Endothelial cell of hepatic sinusoid (primary cell): ENCODE results near the gene NEMP1.

Source experiments
- in situ Hi-C: cut with HindIII; loops from 2 replicates; pipeline ENCODE4 v1.10.0; 2017; ENCODE audit warnings: low sequenced_read_pairs

NEMP1 gene, protein sequence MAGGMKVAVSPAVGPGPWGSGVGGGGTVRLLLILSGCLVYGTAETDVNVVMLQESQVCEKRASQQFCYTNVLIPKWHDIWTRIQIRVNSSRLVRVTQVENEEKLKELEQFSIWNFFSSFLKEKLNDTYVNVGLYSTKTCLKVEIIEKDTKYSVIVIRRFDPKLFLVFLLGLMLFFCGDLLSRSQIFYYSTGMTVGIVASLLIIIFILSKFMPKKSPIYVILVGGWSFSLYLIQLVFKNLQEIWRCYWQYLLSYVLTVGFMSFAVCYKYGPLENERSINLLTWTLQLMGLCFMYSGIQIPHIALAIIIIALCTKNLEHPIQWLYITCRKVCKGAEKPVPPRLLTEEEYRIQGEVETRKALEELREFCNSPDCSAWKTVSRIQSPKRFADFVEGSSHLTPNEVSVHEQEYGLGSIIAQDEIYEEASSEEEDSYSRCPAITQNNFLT

DNA sequence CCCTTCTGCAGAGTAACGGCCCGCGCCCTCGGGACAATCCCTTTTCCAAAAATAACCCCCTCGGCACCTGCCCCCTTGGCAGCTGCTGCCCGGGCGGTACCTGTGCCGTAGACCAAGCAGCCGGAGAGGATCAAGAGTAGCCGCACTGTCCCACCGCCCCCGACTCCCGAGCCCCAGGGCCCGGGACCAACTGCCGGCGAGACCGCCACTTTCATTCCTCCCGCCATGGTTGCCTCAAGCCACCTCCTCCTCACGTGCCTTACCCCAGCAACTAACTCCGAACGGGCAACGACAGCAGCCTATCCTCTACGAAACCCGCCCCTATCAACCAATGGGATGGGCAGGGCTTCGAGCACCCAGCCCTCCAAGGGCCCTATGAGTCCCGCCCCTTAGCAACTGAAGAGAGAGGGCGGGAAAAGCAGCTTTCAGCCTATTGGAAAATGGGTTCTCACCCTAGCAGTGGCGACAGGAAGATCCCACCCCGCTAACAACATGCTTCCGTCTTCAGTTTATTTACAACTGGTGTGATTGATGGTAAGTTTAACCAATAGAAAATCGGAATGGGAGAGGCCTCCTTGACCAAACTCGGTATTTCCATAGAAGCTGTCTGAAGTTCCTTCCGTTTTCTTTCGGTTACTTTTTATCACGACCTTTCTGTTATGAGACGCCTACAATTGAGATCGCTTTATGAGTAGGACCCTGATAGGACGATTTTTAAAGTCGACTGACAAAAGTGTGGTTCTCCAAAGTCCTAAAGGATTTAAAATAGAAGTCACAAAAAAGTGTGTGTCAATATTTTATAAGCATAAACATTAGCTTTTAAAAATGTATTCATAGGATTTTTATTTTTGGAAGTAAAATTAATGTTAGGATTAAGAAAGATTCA, at the start of gene NEMP1:
NEMP1 (minus strand) TSS at position 273 of the 886 bp plus-strand sequence; CDS start at position 227, 46 bp downstream.
- in situ Hi-C loops, result no loop called here

DNA sequence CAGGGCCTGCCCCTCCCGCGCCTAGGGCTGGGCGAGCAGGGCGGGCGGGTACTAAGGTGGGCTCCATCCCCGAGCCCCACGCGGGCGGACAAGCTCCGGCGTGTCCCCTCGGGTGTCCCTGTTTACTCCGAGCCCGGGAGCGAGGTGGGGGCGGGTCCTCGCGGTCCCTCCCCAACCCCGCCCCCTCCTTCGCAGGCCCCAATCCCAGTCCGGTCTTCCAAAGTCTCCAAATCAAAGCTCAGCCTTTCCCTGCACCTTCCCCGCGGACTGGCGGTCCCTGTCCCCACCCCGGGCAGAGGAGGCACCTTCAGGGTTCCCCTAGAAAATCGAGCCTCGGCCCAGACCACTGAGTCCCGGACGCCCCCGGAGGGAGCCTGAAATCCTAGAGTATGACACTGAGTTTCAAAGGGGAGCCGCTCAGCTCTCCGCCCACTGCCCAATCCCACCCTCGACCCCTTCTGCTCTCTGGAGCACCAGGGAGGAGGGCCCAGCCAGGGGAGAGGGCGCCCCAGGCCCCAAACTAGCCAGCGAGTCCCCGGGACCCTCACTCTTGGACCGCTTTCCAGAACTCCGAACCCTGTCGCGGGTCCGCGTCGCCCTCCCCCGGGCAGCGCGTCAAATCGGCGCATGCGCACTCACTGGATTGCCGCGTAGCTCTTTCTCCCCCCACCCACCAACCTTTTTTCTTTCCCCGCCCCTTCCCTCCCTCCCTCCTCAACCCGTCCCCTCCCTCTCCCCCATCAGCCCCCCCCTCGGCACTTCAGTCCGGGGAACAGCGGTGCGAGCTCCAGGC, 49.3 kb upstream of the NEMP1 start, which contains the start of gene LRP1:
LRP1 (plus strand) TSS at position 758 of the 793 bp plus-strand sequence. CDS start 482 bp downstream, outside the sequence.
- in situ Hi-C loops, result loop anchor here (10.0 kb wide), 1 partner anchor 63 kb away; no protein-coding TSS in a partner anchor

GRCh38 chr12:57127101-57127725, 48.6 kb upstream of the NEMP1 start:
- in situ Hi-C loops, result loop anchor here (10.0 kb wide), 1 partner anchor 62 kb away; no protein-coding TSS in a partner anchor

DNA sequence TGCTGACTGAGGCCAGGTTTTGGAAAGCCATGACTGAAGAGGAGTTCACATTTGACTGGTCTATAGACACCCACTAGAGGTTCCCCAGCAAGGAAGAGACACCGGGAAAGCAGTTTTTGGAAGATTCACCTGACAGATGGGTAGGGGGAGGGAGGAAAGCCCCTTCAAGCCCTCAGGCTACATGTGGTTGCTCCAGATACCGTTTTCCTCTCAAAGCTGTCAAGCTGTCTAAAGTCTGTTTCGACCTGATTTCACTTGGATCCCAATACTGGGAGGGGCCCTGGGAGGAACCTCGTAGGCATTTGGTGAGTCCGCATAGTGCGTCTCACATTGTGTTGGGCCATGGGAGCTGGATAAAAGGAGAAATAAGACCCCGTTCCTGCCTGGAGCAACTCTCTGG, 48.0 kb upstream of the NEMP1 start:
- in situ Hi-C loops, result loop anchor here (10.0 kb wide), 1 partner anchor 62 kb away; no protein-coding TSS in a partner anchor

- in situ Hi-C loops, result loop anchor here (10.0 kb wide), 1 partner anchor 61 kb away; no protein-coding TSS in a partner anchor
Measured at GRCh38 chr12:57126061-57126460, 47.5 kb upstream of the NEMP1 start.

DNA sequence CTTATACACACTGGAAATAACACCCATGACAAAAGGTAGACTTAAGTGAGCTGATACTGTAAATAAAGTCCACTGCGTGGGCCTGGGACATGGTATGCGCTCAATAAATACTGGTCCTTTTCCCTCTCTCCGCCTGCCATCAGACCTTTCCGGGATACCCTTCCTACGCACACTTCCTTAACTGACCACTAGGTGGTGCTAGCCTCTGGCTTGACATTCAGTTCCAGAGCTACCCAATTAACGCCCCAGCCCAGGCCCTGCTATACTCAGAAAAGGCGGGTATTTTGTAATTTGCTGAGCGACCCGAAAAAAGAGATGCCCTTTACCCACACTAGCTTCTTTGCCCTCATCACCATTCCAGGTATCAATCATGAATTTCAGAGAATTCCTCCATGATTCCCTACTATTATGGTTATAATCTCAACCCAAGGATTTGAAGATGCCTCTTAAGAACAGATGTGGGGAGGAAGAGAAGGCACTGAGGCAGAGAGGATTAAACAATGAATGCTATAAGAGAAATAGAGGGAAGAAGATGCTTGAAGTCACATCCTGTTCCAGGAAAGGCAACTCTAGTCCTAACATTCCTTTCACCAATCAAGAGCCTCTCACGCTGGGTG, 45.8 kb upstream of the NEMP1 start:
- in situ Hi-C loops, result loop anchor here (5.0 to 10.0 kb wide), 2 partner anchors 48 to 60 kb away; no protein-coding TSS in a partner anchor

DNA sequence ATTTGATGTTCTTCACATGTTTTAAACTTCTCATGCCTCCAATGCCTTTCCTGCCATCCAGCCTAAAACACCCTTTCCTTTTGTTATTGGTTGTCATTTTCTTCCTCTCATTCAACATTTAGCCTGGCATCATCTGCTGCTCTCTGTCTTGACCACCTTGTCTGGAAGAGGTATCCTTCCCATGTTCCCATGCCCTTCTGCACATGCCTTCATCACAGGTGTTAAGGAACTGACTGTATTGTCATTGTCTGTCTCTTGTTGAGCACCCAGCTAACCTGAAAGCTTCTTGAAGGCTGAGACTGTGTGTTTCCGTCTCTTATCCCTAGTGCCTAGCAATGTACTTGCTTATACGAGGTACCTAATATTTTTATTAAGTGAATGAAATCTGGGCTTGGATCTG, 45.2 kb upstream of the NEMP1 start:
- in situ Hi-C loops, result loop anchor here (5.0 to 10.0 kb wide), 2 partner anchors 48 to 59 kb away; no protein-coding TSS in a partner anchor

DNA sequence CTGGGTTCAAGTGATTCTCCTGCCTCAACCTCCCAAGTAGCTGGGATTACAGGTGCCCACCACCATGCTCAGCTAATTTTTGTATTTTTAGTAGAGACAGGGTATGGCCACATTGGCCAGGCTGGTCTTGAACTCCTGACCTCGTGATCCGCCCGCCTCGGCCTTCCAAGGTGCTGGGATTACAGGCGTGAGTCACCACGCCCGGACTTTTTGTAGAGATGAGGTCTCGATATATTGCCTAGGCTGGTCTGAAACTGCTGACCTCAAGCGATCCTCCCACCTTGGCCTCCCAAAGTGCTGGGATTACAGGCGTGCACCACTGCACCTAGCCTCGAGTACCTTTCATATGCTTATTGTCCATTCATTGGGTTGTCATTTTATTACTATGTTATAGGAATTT, 42.1 kb upstream of the NEMP1 start:
- in situ Hi-C loops, result loop anchor here (5.0 to 10.0 kb wide), 2 partner anchors 52 to 56 kb away; no protein-coding TSS in a partner anchor

DNA sequence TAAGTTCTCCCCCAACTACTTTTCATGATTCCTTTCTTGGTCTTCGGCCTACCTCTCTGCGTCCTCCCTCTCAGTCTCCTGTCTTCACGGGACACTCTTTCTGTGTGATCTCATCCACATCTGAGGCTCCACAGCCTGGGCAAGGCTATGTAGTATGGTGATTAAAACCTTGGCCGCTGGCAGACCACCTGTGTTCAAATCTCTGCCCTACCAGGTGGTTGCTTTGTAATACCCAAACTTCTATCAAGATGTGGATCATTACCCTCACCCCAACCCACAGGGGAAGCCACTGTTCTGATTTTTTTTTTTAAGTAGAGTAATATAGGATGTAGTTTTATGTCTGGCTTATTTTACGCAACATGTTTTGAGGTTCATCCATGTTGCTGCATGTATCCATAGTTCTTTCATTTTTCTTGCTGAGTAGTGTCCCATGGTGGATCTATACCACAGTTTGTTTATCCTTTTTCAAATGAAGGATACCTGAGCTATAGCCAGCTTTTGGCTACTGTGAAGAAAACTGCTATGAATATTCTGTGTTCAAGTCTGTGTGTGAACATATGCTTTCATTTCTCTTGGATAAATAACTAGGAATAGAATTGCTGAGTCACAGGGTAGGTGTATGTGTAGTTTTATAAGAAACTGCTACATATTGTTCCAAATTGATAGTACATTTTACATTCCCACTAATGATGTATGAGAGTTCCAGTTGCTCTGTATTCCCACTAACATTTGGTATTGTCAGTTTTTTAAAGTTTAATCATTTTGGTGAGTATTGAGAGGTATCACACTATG, 40.9 kb upstream of the NEMP1 start:
- in situ Hi-C loops, result loop anchor here (5.0 to 10.0 kb wide), 2 partner anchors 53 to 55 kb away; no protein-coding TSS in a partner anchor

DNA sequence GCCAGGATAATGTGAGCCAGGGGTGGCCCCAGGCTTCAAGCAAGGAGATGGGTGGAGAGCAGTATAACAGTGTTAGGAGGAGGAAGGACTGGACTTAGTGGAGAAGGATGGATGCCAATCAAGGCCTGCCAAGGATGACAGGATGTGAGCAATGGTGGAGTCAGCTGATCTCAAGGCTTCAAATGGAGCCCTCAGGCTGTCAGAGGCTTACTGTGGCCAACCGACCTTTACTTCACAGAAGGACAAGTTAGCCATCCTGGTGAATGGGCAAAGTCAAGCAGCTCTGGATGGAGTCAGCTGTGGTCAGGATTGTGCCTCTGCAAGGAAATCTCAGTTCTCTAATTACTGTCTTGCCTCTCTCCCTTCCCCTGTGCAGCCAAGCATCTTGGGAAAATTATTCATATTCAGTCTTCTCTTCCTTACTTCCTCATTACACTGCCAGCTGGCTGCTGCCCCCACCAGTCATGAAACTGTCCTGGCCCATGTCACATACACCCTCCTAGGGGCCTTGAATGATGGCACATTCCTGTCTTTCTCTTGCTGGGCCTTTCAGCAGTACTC, 40.2 kb upstream of the NEMP1 start:
- in situ Hi-C loops, result no loop called here

DNA sequence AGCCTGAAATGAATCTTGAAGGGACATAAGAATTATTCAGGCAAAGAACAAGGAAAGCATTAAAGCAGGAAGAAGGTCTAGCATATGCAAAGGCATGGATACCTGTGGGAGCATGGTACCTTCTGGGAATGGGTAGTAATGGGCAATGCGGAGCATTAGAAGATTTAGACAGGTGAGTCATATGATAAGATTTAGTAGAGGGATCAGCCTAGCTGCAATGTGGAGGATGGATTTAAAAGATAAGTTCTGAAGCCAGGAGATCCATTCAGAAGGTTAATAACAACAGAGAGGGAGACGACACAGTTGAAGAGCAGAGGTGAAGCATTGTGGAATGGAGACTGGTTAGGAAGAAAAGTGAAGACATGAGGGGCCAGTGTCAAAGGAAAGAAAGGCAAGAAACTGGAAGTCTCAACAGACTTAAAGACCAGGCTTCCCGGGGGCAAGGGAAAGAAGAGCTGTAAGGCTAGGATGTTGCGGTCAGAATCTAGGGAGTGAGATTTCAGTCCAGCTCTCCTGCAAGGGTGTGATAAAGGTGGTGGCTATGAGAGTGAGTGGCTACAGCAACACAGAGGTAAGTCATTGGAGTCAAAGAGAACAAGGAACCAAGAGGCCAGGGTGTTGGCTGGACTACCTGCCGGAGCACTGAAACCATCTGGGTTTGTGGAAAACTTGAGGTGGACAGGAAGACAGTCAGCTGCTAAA, 38.1 kb upstream of the NEMP1 start:
- in situ Hi-C loops, result no loop called here

DNA sequence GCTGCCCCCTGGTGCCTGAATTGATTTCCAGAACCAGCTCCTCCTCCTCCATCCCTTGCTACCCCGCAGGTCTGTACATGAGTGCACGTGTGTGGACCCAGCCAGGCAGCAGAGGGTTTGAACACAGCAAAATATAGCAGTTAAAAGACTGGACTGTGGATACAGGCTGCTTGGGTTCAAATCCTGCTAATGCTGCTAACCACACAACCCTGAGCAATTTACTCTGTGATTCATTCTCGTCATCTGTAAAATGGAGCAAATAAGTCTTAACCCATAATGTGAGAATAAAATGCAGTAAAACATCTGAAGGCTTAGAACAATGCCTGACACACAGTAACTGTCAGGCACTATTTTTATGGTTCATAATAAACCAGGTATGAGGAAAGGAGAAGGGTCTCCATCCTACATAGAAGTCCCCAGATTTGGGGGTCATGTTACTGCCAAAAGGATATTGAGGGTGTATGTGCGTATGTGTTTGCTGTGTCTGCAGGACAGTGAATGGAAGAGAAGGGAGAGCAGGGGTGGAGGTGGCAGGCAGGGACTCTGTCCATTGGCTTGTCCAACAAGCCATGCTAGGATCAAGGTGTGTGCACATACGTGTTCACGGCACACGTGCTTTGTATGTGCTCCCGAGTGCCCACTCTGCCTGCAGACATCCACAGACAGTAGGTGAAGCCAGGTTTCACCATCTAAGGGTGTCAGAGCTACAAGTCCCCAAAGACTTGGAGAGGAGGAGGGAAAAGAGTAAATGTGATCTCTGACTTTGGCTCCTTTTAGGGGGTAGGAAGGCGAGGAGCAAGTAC, 34.1 kb upstream of the NEMP1 start:
- in situ Hi-C loops, result no loop called here

DNA sequence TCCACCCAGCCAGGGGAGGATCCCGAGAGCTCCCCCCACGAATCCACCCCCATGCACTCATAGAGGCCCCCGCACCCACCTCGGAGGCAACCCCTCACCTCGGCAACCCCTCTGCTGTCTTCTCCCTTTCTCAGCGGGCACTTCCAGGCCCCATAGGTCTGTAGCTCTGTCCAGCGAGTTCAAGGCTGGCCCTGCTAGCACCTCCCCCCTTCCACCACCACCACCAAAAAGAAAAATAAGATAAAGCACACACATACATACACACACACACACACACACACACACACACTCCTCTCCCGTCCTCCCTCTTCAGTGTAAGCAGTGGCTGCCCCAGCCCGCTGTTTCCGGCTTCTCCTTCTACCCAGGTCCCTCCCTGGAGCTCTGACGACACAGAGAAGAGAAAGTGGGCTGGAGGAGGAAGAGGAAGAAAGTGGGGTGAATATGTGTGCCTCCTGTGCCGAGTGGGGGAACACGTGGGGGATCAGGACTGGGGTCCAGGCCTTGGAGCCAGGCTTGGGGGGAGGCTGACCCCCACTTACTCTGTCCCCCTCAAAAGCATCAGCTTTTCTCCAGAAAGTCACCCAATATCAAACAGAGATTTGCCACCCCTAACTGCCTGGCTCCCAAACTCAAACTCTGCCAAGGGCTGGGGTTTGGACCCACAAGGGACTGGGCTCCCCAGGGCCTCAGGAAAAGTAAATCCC, 32.6 kb upstream of the NEMP1 start, which contains the start of gene STAT6:
STAT6 (minus strand) TSS at position 332 of the 704 bp plus-strand sequence. CDS start 3,084 bp downstream, outside the sequence.
- in situ Hi-C loops, result no loop called here

DNA sequence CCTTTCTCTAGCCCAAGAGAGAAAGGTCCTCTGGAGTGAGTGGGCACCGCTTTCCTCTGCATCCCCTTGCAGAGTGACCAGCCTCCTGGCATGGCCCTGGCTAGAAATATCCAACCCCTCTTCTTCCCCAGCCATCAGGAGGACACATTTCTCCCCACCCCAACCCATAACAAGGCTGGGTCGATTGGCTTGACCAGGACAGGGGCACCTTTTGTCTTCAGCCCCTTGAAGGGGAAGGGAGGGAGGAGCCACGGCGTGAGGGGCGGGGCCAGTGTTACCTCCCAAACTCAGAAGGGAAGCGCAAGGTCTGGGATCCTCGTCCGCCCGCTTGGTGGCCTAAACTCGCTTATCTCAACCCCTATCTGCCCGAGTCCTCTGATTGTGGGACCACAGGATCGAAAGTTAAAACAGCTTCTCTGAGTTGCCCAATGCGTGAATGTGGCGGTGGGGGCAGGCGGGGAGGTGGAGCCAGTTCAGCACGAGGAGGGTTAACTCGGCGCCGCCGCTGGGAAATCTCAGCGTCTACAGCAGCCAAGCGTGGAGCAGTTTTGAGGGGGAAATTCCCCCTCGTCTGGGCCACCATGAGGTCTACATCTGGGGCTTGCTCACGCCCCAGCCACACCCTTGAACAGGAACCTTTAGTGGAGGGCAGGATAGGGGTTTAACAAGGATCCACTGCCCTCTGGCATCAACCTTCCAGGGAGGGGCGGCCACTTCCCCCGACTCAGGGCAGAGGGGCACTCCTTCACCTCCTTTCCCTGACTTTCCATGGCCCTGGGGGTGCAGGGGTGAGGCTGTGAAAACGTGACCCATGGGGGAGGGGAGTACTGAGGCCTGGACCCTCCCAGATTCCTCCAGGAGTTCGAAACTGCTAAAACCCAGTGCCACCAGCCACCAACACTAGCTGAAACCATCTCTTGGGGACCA, 31.8 kb upstream of the NEMP1 start:
- in situ Hi-C loops, result no loop called here
